Measurements from ENCODE around the gene SSBP2. TPM values are rescaled to one million over a fixed set of nuclear protein-coding genes. Genes with fewer than 3 reads are reported as not detected.
"Not testable (repeated sequence)": the region's sequence is repeated elsewhere in the genome, so short reads cannot be mapped to it uniquely, and the experiment has no call there.

The SSBP2 gene
- total and polyA plus RNA-seq, 2 of the 8 experiments (the other 6 are each of a cell fraction or from before 2014, with no cell fraction given) = 21.5 to 36.2 TPM

- H3K36me3 ChIP-seq (ENCODE audit: control insufficient read depth in 2 of 4, insufficient read depth in 4 of 4, low read length in 3 of 4) = no peaks in the 10 kb centered on the region
- H3K4me2 ChIP-seq (ENCODE audit: insufficient read depth in 1 of 2, low read depth in 2 of 2, low read length in 2 of 2) = no peak overlapping the region
- H2AFZ ChIP-seq (ENCODE audit: low read length) = no peak overlapping the region
- H2BK12ac ChIP-seq (ENCODE audit: low read depth, low read length) = no peak overlapping the region
- ChIA-PET POLR2A (ENCODE audit: partially characterized antibody) (no interaction called here), CTCF (ENCODE audit: partially characterized antibody) (no interaction called here)
- H3K9ac ChIP-seq (replicated peaks in 1 of 4; ENCODE audit: extremely low read depth in 1 of 4, low read depth in 3 of 4, low read length in 3 of 4) = no peak overlapping the region
- FAIRE-seq (no peak), DNase-seq (ENCODE audit: low read depth in 1 of 2, low spot score in 2 of 2) (no peak)
- no peak overlapping the region for H2BK5ac ChIP-seq (ENCODE audit: low read depth, low read length)
- no peak overlapping the region for H2BK20ac ChIP-seq (ENCODE audit: low read length)
- H3K18ac ChIP-seq (ENCODE audit: extremely low read depth, low read length) = no peak overlapping the region
- no peaks in the 10 kb centered on the region for H3K27me3 ChIP-seq (replicated peaks in 1 of 4; ENCODE audit: control insufficient read depth in 3 of 4, extremely low read depth in 1 of 4, insufficient read depth in 3 of 4, low read length in 3 of 4)
- H4K5ac ChIP-seq (ENCODE audit: insufficient read length, low read depth, low read length) = no peak overlapping the region
- no peak overlapping the region for H2AK5ac ChIP-seq (ENCODE audit: low read depth, low read length)
- no peaks in the 10 kb centered on the region for H3K9me3 ChIP-seq (ENCODE audit: insufficient read depth in 2 of 2, low read depth in 1 of 2, low read length in 1 of 2)
- no peak overlapping the region for H4K8ac ChIP-seq (ENCODE audit: extremely low read depth, insufficient read depth, low read length)
- H4K20me1 ChIP-seq (replicated peaks in 1 of 2; ENCODE audit: control insufficient read depth in 1 of 2, insufficient read depth in 2 of 2, low read length in 2 of 2) = peaks cover 0 to 4% of the 10 kb centered on the region in 2 experiments
- H3K4ac ChIP-seq (replicated peaks; ENCODE audit: insufficient read length, low read depth, low read length) = no peak overlapping the region
- no peak overlapping the region for H3K23ac ChIP-seq (ENCODE audit: insufficient read length)
- no peak overlapping the region for H4K91ac ChIP-seq (replicated peaks; ENCODE audit: insufficient read length, low read length)
- H2BK15ac ChIP-seq (ENCODE audit: low read length) = no peak overlapping the region
- H2BK120ac ChIP-seq (replicated peaks; ENCODE audit: low read depth, low read length) = no peak overlapping the region
- H3K4me1 ChIP-seq (replicated peaks in 1 of 4; ENCODE audit: control insufficient read depth in 3 of 4, insufficient read depth in 4 of 4, low read length in 3 of 4) = peaks cover 0 to 12% (median 5%) of the 10 kb centered on the region in 4 experiments; a peak in 2 of 7 replicates
- no peak for TF ChIP-seq RXRA (IDR thresholded peaks at IDR 0.05; ENCODE audit: insufficient read depth, low read depth, low read length)
- no peaks in the 10 kb centered on the region for H3K79me1 ChIP-seq (ENCODE audit: low read depth, low read length)
- H3K56ac ChIP-seq (replicated peaks; ENCODE audit: insufficient read length, low read depth, low read length) = no peak overlapping the region
- H3K27ac ChIP-seq (ENCODE audit: low read depth, low read length) = no peak overlapping the region
- no peaks in the 10 kb centered on the region for H3K23me2 ChIP-seq (ENCODE audit: low read depth, low read length)
- 96% methylated on average over 1 of the region's 1 CpG; no CpG with 5 or more reads in 1 of the 2 experiments for WGBS, 2 experiments (ENCODE audit: extremely low coverage in 1 of 2, insufficient coverage in 1 of 2, insufficient read length in 1 of 2, insufficient replicate concordance in 2 of 2, low coverage in 1 of 2, low lambda C conversion rate in 2 of 2, missing lambda C conversion rate in 1 of 2)
- no peak overlapping the region for H3K14ac ChIP-seq (ENCODE audit: insufficient read length)
- H3K79me2 ChIP-seq (ENCODE audit: control insufficient read depth in 1 of 2, insufficient read depth in 2 of 2, low read length in 2 of 2) = peaks cover 0 to 6% of the 10 kb centered on the region in 2 experiments; a peak in 2 of 4 replicates
- no peak overlapping the region for H3K4me3 ChIP-seq (ENCODE audit: extremely low read depth in 1 of 4, insufficient read depth in 2 of 4, low read depth in 3 of 4, low read length in 4 of 4)
Observed at GRCh38 chr5:81717226-81717625, 33.7 kb downstream of the SSBP2 start.

- H3K4ac ChIP-seq (replicated peaks; ENCODE audit: insufficient read length, low read depth, low read length); DNase-seq (ENCODE audit: low read depth in 1 of 2, low spot score in 2 of 2); H4K5ac ChIP-seq (ENCODE audit: insufficient read length, low read depth, low read length); H3K23me2 ChIP-seq (ENCODE audit: low read depth, low read length); H3K4me1 ChIP-seq (replicated peaks in 1 of 4; ENCODE audit: control insufficient read depth in 3 of 4, insufficient read depth in 4 of 4, low read length in 3 of 4); H3K14ac ChIP-seq (ENCODE audit: insufficient read length); H3K27ac ChIP-seq (ENCODE audit: low read depth, low read length); H3K4me3 ChIP-seq (ENCODE audit: extremely low read depth in 1 of 4, insufficient read depth in 2 of 4, low read depth in 3 of 4, low read length in 4 of 4); H3K27me3 ChIP-seq (replicated peaks in 1 of 4; ENCODE audit: control insufficient read depth in 3 of 4, extremely low read depth in 1 of 4, insufficient read depth in 3 of 4, low read length in 3 of 4); H4K91ac ChIP-seq (replicated peaks; ENCODE audit: insufficient read length, low read length); H2BK15ac ChIP-seq (ENCODE audit: low read length); H2BK20ac ChIP-seq (ENCODE audit: low read length); H2BK5ac ChIP-seq (ENCODE audit: low read depth, low read length); H3K18ac ChIP-seq (ENCODE audit: extremely low read depth, low read length); H4K8ac ChIP-seq (ENCODE audit: extremely low read depth, insufficient read depth, low read length); H3K4me2 ChIP-seq (ENCODE audit: insufficient read depth in 1 of 2, low read depth in 2 of 2, low read length in 2 of 2); POLR2A ChIA-PET (ENCODE audit: partially characterized antibody); H3K36me3 ChIP-seq (ENCODE audit: control insufficient read depth in 2 of 4, insufficient read depth in 4 of 4, low read length in 3 of 4); H2AK5ac ChIP-seq (ENCODE audit: low read depth, low read length); H2BK12ac ChIP-seq (ENCODE audit: low read depth, low read length); H2BK120ac ChIP-seq (replicated peaks; ENCODE audit: low read depth, low read length); FAIRE-seq; H3K79me2 ChIP-seq (ENCODE audit: control insufficient read depth in 1 of 2, insufficient read depth in 2 of 2, low read length in 2 of 2); H3K9ac ChIP-seq (replicated peaks in 1 of 4; ENCODE audit: extremely low read depth in 1 of 4, low read depth in 3 of 4, low read length in 3 of 4); H4K20me1 ChIP-seq (replicated peaks in 1 of 2; ENCODE audit: control insufficient read depth in 1 of 2, insufficient read depth in 2 of 2, low read length in 2 of 2); H3K9me3 ChIP-seq (ENCODE audit: insufficient read depth in 2 of 2, low read depth in 1 of 2, low read length in 1 of 2); H3K79me1 ChIP-seq (ENCODE audit: low read depth, low read length); H3K23ac ChIP-seq (ENCODE audit: insufficient read length); H3K56ac ChIP-seq (replicated peaks; ENCODE audit: insufficient read length, low read depth, low read length); H2AFZ ChIP-seq (ENCODE audit: low read length): not testable (repeated sequence)
- CTCF ChIA-PET (ENCODE audit: partially characterized antibody) = interaction anchor here (0.7 kb wide), 1 partner anchor 14 kb away, joined by 3 read pairs; no protein-coding TSS in a partner anchor
- 90% methylated on average over 2 of the region's 2 CpGs; no CpG with 5 or more reads in 1 of the 2 experiments for WGBS, 2 experiments (ENCODE audit: extremely low coverage in 1 of 2, insufficient coverage in 1 of 2, insufficient read length in 1 of 2, insufficient replicate concordance in 2 of 2, low coverage in 1 of 2, low lambda C conversion rate in 2 of 2, missing lambda C conversion rate in 1 of 2)
Observed at GRCh38 chr5:81714076-81714475, 36.8 kb downstream of the SSBP2 start.
